D721Med (cell line): ENCODE data around the gene CCDC192.
"Not testable (repeated sequence)": the region's sequence is repeated elsewhere in the genome, so short reads cannot be mapped to it uniquely, and the experiment has no call there.

Source experiments
- DNase-seq: peaks from one replicate; pipeline ENCODE4 v3.0.0; 2011; ENCODE audit warnings: low spot score; ENCODE audit not compliant: insufficient read length
- FAIRE-seq: peaks from 2 replicates; lab custom pipeline; 2011; peaks lifted over from hg19 to GRCh38; lab: Jason Lieb, UNC
- TF ChIP-seq, protein P1 (sequence below): IDR thresholded peaks from 2 replicates; pipeline ENCODE4 v1.5.1; 2012; ENCODE audit warnings: mild to moderate bottlenecking, control low read depth; ENCODE audit not compliant: insufficient read depth; ENCODE audit errors: missing control alignments

Gene CCDC192

DNA sequence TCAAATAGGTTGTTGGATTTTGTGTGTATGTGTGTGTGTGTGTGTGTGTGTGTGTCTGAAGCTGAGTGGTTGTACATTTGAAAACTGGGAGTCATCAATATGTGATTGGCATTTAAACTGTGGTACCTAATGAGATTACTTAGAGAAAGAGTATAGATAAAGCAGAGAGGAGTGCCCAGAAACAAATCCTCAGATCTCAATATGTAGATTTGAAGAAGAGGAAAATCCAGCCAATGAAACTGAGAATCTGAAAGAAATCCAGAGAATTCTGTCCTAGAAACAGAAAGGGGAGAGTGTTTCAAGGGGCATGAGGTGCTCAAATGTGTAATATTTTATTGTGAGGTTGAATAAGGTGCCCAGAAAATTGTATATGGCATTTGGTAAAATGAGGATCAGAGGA is 66.2 kb downstream of the CCDC192 start:
- TF ChIP-seq, protein P1, sequence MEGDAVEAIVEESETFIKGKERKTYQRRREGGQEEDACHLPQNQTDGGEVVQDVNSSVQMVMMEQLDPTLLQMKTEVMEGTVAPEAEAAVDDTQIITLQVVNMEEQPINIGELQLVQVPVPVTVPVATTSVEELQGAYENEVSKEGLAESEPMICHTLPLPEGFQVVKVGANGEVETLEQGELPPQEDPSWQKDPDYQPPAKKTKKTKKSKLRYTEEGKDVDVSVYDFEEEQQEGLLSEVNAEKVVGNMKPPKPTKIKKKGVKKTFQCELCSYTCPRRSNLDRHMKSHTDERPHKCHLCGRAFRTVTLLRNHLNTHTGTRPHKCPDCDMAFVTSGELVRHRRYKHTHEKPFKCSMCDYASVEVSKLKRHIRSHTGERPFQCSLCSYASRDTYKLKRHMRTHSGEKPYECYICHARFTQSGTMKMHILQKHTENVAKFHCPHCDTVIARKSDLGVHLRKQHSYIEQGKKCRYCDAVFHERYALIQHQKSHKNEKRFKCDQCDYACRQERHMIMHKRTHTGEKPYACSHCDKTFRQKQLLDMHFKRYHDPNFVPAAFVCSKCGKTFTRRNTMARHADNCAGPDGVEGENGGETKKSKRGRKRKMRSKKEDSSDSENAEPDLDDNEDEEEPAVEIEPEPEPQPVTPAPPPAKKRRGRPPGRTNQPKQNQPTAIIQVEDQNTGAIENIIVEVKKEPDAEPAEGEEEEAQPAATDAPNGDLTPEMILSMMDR, result no peak
- no peak for FAIRE-seq

DNA sequence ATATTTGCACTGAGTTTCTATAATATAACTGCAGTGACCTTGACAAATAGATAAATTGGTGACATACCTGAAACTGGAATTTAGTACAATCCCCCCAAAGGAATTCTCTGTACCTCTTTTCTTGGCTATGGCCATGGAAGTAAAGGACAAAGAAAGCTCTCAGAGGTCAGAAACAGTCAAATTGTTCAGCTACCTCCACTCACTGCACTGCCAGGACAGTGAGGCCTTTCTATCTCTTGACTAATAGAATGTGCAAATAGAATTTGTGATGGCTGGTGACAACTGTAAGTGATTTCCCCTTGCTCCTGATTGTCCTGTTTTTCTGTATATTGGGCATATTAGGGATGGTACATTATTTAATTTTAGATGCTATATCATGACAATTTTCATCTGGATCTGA is 67.1 kb downstream of the CCDC192 start:
- DNase-seq (no peak), FAIRE-seq (no peak)
- TF ChIP-seq, protein P1, result no peak

More for the DNA sequence above, 66.2 kb downstream of the CCDC192 start:
- DNase-seq, result no peak

DNA sequence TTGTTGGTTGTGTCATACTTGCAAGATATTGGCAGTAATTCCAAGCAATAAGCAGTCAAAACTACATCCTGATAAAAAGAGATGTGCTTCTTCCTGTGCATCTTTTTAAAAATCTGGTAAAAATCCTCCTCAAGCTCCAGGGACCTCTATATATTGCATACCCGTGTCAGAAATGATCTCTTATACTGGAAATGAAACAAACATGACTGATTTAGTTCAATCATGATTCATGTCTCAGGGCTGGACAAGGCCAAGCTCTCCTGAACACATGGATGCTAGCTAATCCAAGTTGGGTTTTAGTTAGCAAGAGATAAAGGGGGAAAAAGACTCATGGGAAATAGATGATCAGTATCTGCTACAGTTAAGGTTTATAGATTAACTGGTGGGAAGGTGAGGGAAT is 69.3 kb downstream of the CCDC192 start:
- no peak for FAIRE-seq
- TF ChIP-seq, protein P1, result no peak
- no peak for DNase-seq

DNA sequence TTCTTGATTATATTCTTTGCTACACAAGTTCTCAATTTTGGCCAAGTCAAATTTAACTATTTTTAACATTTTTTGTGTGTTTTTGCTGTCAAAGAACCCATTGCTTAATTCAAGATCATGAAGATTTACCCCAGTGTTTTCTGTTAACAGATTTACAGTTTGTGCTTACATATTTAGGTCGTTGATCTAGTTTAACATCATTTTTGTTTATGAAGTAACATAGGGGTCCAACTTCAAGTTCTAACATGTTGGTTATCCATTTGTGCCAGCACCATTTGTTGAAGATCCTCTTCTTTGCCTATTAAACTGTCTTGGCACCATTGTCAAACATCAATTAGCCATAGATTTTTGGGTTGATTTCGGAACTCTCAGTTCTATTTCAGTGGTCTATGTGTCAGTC is 71.0 kb downstream of the CCDC192 start:
- no peak for DNase-seq
- FAIRE-seq, result peak; percentile 53
- TF ChIP-seq, protein P1, result no peak

DNA sequence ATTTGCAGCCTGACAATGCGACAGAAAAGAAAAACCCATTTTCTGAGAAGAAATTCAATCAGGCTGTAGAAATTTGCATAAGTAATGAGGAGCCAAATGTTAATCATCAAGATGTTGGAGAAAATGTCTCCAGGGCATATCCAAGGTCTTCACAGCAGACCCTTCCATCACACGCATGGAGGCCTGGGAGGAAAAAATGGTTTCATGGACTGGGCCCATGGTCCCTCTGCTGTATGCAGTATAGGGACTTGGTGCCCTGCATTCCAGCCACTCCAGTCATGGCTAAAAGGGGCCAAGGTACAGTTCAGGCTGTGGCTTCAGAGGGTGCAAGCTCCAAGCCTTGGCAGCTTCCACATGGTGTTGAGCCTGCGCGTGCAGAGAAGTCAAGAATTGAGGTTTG is 73.3 kb downstream of the CCDC192 start:
- DNase-seq, result no peak
- FAIRE-seq, result no peak
- TF ChIP-seq, protein P1, result no peak

DNA sequence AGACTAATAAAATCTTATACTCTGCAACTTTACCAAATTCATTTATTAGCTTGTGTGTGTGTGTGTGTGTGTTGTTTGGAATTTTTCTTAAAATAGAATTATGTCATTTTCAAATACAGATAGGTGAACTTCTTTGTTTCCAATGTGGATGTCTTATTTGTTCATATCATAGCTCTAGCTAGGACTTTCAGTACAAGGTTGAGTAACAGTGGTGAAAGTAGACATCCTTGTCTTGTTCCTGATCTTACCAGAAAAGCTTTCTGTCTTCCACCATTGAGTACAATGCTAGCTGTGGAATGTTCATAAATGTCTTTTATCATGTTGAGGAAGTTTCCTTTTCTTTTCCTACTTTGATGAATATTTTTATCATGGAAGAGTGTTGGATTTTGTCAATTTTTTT is 74.8 kb downstream of the CCDC192 start:
- DNase-seq (no peak), FAIRE-seq (no peak)
- TF ChIP-seq, protein P1, result no peak

DNA sequence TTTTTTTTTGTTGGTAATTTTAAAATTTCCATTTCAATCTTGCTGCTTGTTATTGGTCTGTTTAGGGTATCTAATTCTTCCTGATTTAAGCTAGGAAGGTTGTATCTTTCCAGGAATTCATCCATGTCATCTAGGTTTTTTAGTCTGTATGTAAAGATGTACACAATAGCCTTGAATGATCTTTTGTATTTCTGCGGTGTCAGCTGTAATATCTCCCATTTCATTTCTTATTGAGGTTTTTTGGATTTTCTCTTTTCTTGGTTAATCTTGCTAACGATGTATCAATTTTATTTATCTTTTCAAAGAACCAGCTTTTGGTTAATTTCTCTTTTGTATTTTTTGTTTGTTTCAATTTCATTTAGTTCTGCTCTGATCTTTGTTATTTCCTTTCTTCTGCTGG is 79.3 kb downstream of the CCDC192 start:
- FAIRE-seq, DNase-seq: not testable (repeated sequence)
